ENCODE results near the gene RFNG. TPM values are rescaled to one million over a fixed set of nuclear protein-coding genes. Genes with fewer than 3 reads are reported as not detected.
A peak's percentile ranks its signal among the peaks of the same experiment; 100 is the strongest.

Gene RFNG
- total and polyA plus RNA-seq, 2 of the 13 experiments (the other 11 are each of a cell fraction or from before 2014, with no cell fraction given) = 61.4 to 64.0 TPM

- TF ChIP-seq ZZZ3 (CRISPR knock-in tag; IDR thresholded peaks at IDR 0.05; ENCODE audit: borderline replicate concordance) (no peak; the same call in 1 of the 2 replicates), GMEB2 (CRISPR knock-in tag; IDR thresholded peaks at IDR 0.05; ENCODE audit: low read depth) (no peak; the same call in 1 of the 2 replicates), RBAK (CRISPR knock-in tag; IDR thresholded peaks at IDR 0.05) (no peak), ZNF609 (CRISPR knock-in tag; IDR thresholded peaks at IDR 0.05; ENCODE audit: borderline replicate concordance) (peak; percentile 67; the same call in 1 of the 2 replicates), ZNF205 (CRISPR knock-in tag; IDR thresholded peaks at IDR 0.05) (peak; percentile 37; the same call in 1 of the 2 replicates), FIP1L1 (IDR thresholded peaks at IDR 0.05; ENCODE audit: borderline replicate concordance, insufficient read depth, low read depth, low read length) (peak; percentile 87; the same call in 1 of the 2 replicates), FOXO4 (CRISPR knock-in tag; conservative IDR thresholded peaks at IDR 0.05) (no peak), ZBTB40 (IDR thresholded peaks at IDR 0.05) (no peak), ZBTB40 (CRISPR knock-in tag; IDR thresholded peaks at IDR 0.05) (no peak), AGO2 (optimal IDR thresholded peaks at IDR 0.05; ENCODE audit: low read depth, low read length) (peak; percentile 99)
Observed at GRCh38 chr17:81999976-82000802, 51.4 kb downstream of the RFNG start (continued).
